Measurements from ENCODE around the gene MEX3B.
A peak's percentile ranks its signal among the peaks of the same experiment; 100 is the strongest.

The MEX3B gene

GRCh38 chr15:82045892-82046665 is at the start of gene MEX3B:
MEX3B (minus strand) TSS chr15:82046018; CDS start chr15:82045705, 313 bp downstream.
- DNase-seq (ENCODE audit: extremely low read depth in 1 of 2, low read depth in 1 of 2), result peak; percentile 83 to 93

- DNase-seq (ENCODE audit: extremely low read depth in 1 of 2, low read depth in 1 of 2), result no peak
These were observed 48.0 kb upstream of the MEX3B start for GRCh38 chr15:82093774-82094211.

DNA sequence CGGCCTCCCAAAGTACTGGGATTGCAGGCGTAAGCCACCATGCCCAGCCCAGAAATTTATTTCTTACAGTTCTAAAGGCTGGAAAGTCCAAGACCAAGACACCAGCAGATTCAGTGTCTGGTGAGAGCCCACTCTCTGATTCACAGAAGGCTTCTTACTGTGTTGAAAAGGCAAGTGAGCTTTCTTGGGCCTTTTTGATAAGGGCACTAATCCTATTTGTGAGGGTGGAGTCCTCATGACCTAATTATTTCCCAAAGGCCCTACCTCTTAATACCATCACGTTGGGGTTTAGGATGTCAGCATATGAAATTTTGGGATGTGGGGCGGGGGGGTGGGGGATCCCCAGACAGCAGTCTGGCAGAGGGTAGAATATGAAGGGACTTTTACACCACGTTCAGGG is 47.5 kb upstream of the MEX3B start:
- no peak for DNase-seq (ENCODE audit: extremely low read depth in 1 of 2, low read depth in 1 of 2)

GRCh38 chr15:82091636-82092140 is 45.9 kb upstream of the MEX3B start:
- DNase-seq (ENCODE audit: extremely low read depth in 1 of 2, low read depth in 1 of 2), result no peak

GRCh38 chr15:82086243-82086995 is 40.6 kb upstream of the MEX3B start:
- DNase-seq (ENCODE audit: extremely low read depth in 1 of 2, low read depth in 1 of 2), result no peak

- no peak for DNase-seq (ENCODE audit: extremely low read depth in 1 of 2, low read depth in 1 of 2)
These were observed 36.3 kb upstream of the MEX3B start for GRCh38 chr15:82081914-82082762.

GRCh38 chr15:82080774-82081173 is 35.0 kb upstream of the MEX3B start:
- DNase-seq (ENCODE audit: extremely low read depth in 1 of 2, low read depth in 1 of 2), result no peak

- DNase-seq (ENCODE audit: extremely low read depth in 1 of 2, low read depth in 1 of 2), result no peak
These were observed 33.9 kb upstream of the MEX3B start for GRCh38 chr15:82079736-82080135.

DNA sequence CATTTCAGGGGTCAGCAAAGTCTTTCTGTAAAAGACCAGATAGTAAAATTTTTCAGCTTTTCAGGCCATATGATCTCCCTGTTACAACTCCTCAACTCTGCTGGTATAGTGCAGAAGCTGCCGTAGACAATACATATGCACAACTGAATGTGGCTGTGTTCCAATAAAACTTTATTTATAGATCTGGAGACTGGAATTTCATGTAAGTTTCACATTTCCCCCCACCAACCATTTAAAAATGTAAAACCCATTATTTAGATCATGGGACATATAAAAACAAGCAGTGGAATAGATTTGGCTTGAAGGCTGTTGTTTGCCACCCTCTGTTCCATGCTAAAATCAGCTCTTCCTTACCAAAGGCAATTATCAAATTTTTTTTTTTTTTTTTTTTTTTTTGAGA is 28.8 kb upstream of the MEX3B start:
- no peak for DNase-seq (ENCODE audit: extremely low read depth in 1 of 2, low read depth in 1 of 2)

GRCh38 chr15:82072926-82073537 is 27.2 kb upstream of the MEX3B start:
- no peak for DNase-seq (ENCODE audit: extremely low read depth in 1 of 2, low read depth in 1 of 2)

- DNase-seq (ENCODE audit: extremely low read depth in 1 of 2, low read depth in 1 of 2), result no peak
These were observed 20.6 kb upstream of the MEX3B start for GRCh38 chr15:82066455-82066854.

- DNase-seq (ENCODE audit: extremely low read depth in 1 of 2, low read depth in 1 of 2), result no peak
These were observed 19.0 kb upstream of the MEX3B start for GRCh38 chr15:82064824-82065223.

DNA sequence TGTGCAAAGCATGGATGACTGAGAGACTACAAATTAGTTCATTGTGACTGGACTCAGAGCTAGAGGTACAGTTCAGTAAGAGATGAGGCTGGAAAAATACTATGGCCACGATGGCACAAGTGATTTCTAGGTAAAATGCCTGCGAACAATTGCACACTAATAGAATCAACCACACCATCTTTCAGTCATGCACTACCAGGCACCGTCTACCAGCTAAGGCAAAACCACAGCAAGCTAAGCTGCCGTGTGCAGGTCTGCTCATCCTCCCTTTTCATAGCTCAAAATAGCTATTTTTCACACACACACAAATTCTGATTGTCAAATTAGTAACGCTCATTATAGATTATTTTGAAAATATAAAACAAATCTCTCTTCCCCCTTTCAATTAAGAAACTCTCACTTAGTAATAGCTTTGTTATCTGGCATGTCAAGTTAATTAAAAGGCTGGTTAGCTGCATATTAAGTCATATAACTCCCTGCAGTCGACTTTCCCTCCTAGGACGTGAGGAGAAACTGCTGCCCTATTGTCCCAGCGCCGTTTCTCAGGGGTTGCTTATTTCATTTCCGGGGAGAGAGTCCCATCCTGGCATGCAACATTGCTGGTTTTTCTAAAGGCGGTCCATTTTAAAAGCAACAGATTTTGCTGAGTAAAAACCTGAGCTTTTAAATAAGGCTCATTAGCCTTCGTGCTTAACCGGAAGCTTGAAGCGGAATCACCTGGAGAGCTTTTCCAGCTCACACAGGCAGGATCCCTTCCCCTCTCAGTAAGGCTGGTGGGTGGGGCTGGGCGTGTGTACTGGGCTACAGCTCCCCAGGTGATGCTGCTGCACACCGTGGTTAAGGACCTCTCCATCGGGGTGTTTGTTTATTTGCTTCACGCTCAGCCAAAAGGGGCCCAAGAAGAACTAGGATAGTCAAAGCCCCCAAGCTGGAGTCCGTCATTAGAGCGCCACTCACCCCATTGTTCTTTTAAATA is 16.9 kb upstream of the MEX3B start:
- no peak for DNase-seq (ENCODE audit: extremely low read depth in 1 of 2, low read depth in 1 of 2)

DNA sequence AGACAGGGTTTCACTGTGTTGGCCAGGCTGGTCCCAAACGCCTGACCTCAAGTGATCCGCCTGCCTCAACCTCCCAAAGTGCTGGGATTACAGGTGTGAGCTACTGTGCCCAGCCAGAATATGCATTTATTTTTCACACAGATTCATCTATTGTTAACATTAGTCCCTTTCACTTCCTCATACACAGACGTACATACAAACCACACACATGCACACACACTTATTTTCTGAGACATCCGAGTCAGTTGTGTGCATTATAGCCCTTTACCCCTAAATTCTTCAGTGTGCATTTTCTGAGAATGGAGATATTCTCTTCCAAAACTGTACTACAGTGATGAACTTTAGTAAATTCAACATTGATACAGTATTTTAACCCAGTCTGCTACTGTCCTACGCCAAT is 15.0 kb upstream of the MEX3B start:
- no peak for DNase-seq (ENCODE audit: extremely low read depth in 1 of 2, low read depth in 1 of 2)

DNA sequence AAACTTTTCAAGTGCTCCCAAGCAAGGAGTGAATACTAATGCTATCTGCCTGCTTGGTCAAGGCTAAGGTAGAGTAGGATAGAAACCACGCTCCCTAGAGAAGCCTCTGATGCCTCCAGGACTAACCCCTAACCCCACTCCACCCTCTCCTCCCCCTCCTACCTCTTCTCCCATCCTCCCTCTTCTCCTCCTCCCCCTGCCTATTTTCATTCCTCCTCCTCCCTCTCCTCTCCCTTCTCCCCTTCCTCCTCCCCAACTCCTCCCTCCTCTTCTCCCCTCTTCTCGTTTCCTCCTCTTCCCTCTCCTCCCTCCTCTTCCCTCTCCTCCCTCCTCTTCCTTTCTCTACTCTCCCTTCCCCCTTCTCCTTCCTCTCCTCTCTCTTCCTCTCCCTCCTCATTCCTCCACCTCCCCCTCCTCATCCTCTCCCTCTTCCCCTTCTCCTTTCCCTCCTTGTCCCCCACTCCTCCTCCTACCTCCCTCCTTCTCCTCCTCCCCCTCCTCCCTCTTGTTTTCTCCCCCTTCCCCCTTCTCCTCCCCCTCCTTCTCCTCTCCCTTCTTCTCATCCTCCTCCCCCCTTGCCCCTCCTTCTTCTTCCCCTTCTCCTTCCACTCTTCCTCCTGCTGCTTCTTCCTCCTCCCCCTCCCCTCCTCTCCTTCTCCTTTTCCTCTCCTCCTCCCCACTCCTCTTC is 12.8 kb upstream of the MEX3B start:
- DNase-seq (ENCODE audit: extremely low read depth in 1 of 2, low read depth in 1 of 2), result no peak

DNA sequence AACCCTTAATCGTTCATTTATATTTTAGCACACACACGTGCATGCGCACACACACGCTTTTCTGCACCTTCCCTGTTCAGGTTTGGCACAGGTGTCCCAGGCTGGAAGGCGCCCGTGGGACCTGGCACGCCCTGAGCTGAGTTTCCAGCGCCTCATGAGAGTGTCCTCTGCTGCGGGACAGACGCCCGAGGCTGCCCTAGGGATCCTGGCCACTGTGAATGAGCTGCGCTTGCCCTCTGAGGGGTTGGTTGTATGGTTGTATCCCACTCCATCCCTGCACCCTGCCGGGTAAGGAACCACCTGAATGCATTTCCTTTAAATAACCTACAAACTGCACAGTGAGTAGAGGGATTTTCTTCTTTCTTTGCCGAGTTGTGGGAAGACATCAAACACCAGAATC is 12.2 kb upstream of the MEX3B start:
- DNase-seq (ENCODE audit: extremely low read depth in 1 of 2, low read depth in 1 of 2), result no peak

- no peak for DNase-seq (ENCODE audit: extremely low read depth in 1 of 2, low read depth in 1 of 2)
These were observed 11.4 kb upstream of the MEX3B start for GRCh38 chr15:82056958-82057823.

DNA sequence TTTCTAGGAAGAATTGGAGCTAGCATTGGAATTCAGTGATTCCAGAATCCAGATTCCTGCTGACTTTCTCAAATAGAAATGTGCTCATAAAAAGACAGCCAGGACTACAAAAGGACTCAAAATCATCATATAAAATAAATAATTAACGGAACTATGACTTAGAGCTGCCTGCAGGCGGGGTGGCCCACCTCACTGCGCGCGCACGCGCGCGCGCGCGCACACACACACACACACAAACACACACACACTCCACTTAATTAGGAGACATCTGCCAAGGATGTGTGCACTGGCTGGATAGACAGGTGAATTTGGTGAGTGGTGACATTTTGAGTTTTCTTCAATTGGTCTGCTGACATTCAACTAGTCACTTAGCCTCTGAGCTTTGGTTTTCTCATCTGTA is 6.9 kb upstream of the MEX3B start:
- no peak for DNase-seq (ENCODE audit: extremely low read depth in 1 of 2, low read depth in 1 of 2)
